Mesenchymal stem cell (in vitro differentiated cells and primary cell): Measurements from ENCODE around the gene ALDH7A1.
"Not testable (repeated sequence)": the region's sequence is repeated elsewhere in the genome, so short reads cannot be mapped to it uniquely, and the experiment has no call there.

ENCODE experiments used
- DNase-seq: peaks from one replicate; pipeline ENCODE4 v3.0.0-alpha.2; 2013
- H2AFZ ChIP-seq: one replicate; pipeline ENCODE4 v1.6.1; 2013; ENCODE audit warnings: low read depth, mild to moderate bottlenecking, control low read depth, inconsistent platforms, low read length, moderate library complexity
- H2AK5ac ChIP-seq: 2 replicates; pipeline ENCODE4 v1.6.1; 2013; ENCODE audit warnings: low read length, moderate library complexity, mild to moderate bottlenecking, inconsistent platforms; ENCODE audit not compliant: severe bottlenecking
- H2BK120ac ChIP-seq: one replicate; pipeline ENCODE4 v1.6.1; 2013; ENCODE audit warnings: low read depth, mild to moderate bottlenecking, inconsistent platforms, low read length, moderate library complexity
- H2BK12ac ChIP-seq, 2 experiments: one replicate each; pipeline ENCODE4 v1.6.1; 2013; ENCODE audit warnings: inconsistent platforms in 2 of 2, low read length in 2 of 2, mild to moderate bottlenecking in 2 of 2, moderate library complexity in 2 of 2, control low read depth in 1 of 2
- H2BK15ac ChIP-seq: one replicate; pipeline ENCODE4 v1.6.1; 2013; ENCODE audit warnings: mild to moderate bottlenecking, low read depth, inconsistent platforms; ENCODE audit not compliant: poor library complexity, severe bottlenecking
- H2BK5ac ChIP-seq: 2 replicates; pipeline ENCODE4 v1.6.1; 2013; ENCODE audit warnings: low read depth, mild to moderate bottlenecking, low read length, control low read depth, inconsistent platforms; ENCODE audit not compliant: poor library complexity, severe bottlenecking
- H3K14ac ChIP-seq, 2 experiments: one replicate each; pipeline ENCODE4 v1.6.1; 2013; ENCODE audit warnings: inconsistent platforms in 2 of 2, low read length in 2 of 2, control low read depth in 1 of 2, mild to moderate bottlenecking in 1 of 2, moderate library complexity in 1 of 2
- H3K18ac ChIP-seq, 2 experiments: one replicate each; pipeline ENCODE4 v1.6.1; 2013; ENCODE audit warnings: inconsistent platforms in 2 of 2, low read length in 2 of 2, control low read depth in 1 of 2, low read depth in 1 of 2, mild to moderate bottlenecking in 1 of 2
- H3K23ac ChIP-seq, 2 experiments: one replicate each; pipeline ENCODE4 v1.6.1; 2013; ENCODE audit warnings: inconsistent platforms in 2 of 2, low read length in 2 of 2, mild to moderate bottlenecking in 2 of 2, moderate library complexity in 2 of 2, control low read depth in 1 of 2
- H3K27ac ChIP-seq: 2 replicates; pipeline ENCODE4 v1.5.1; 2013; ENCODE audit warnings: mild to moderate bottlenecking, moderate library complexity, low read length, control low read depth, inconsistent platforms; ENCODE audit not compliant: poor library complexity, severe bottlenecking
- H3K27me3 ChIP-seq, 2 experiments: 2 replicates each; pipeline versions ENCODE4 v1.6.1 to v1.7.0; 2013; ENCODE audit warnings: low read length in 2 of 2, mild to moderate bottlenecking in 2 of 2, moderate library complexity in 2 of 2, control low read depth in 1 of 2, inconsistent platforms in 1 of 2; ENCODE audit not compliant: control insufficient read depth in 1 of 2, insufficient read depth in 1 of 2
- H3K36me3 ChIP-seq, 2 experiments: 2 replicates each; pipeline versions ENCODE4 v1.6.1 to v1.7.0; 2013; ENCODE audit warnings: low read length in 2 of 2, control low read depth in 1 of 2, inconsistent platforms in 1 of 2, low read depth in 1 of 2, mild to moderate bottlenecking in 1 of 2; ENCODE audit not compliant: insufficient read depth in 2 of 2, control insufficient read depth in 1 of 2
- H3K4ac ChIP-seq, 2 experiments: one replicate each; pipeline ENCODE4 v1.6.1; 2013; ENCODE audit warnings: inconsistent platforms in 2 of 2, low read length in 2 of 2, mild to moderate bottlenecking in 2 of 2, moderate library complexity in 2 of 2, control low read depth in 1 of 2, low read depth in 1 of 2
- H3K4me1 ChIP-seq: 2 replicates; pipeline ENCODE4 v1.6.1; 2013; ENCODE audit warnings: low read depth, low read length, control low read depth; ENCODE audit not compliant: control insufficient read depth, insufficient read depth
- H3K4me2 ChIP-seq: 2 replicates; pipeline ENCODE4 v1.6.1; 2013; ENCODE audit warnings: low read length, mild to moderate bottlenecking, inconsistent platforms; ENCODE audit not compliant: poor library complexity, severe bottlenecking
- H3K4me3 ChIP-seq, 2 experiments: 2 replicates each; pipeline versions ENCODE4 v1.5.1 to v1.7.0; 2013; ENCODE audit warnings: low read length in 2 of 2, mild to moderate bottlenecking in 2 of 2, control low read depth in 1 of 2, low read depth in 1 of 2; ENCODE audit not compliant: insufficient read depth in 1 of 2
- H3K79me1 ChIP-seq: replicated peaks from 2 replicates; pipeline ENCODE4 v1.6.1; 2013; ENCODE audit warnings: mild to moderate bottlenecking, control low read depth, low read length, inconsistent platforms; ENCODE audit not compliant: poor library complexity, severe bottlenecking
- H3K9ac ChIP-seq: 2 replicates; pipeline ENCODE4 v1.7.0; 2013; ENCODE audit warnings: mild to moderate bottlenecking, low read length, moderate library complexity
- H3K9me3 ChIP-seq: 2 replicates; pipeline ENCODE4 v1.7.0; 2013; ENCODE audit warnings: mild to moderate bottlenecking, low read length; ENCODE audit not compliant: control insufficient read depth
- H4K8ac ChIP-seq: one replicate; pipeline ENCODE4 v1.6.1; 2013; ENCODE audit warnings: inconsistent platforms, mild to moderate bottlenecking, low read length, moderate library complexity
- H4K91ac ChIP-seq: one replicate; pipeline ENCODE4 v1.6.1; 2013; ENCODE audit warnings: mild to moderate bottlenecking, low read length, inconsistent platforms
- WGBS: methylation state at CpG from one replicate; pipeline ENCODE4 v1.1.7; 2013; ENCODE audit warnings: mixed read lengths; 5-methylcytosine and 5-hydroxymethylcytosine counted together

The ALDH7A1 gene

DNA sequence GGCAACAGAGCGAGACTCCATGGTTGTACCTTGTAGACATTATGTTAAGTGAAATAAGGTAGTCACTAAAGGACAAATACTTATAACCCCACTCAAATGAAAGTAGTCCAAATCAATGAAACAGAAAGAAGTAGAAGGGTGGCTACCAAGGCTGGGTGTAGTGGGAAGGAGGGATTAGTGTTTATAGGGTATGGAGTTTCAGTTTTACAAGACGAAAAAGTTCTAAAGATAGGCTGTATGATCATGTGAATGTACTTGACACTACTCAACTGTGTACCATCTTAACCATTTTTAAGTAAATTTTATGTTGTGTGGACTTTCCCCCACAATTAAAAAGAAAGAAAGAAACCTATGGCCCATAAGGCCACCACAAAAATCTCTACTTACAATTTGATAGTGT, 32.2 kb downstream of the ALDH7A1 start:
- Histone ChIP-seq H3K4me1 (no peaks in the 10 kb centered on the region), H4K8ac (no peak overlapping the region), H3K27me3 (no peaks in the 10 kb centered on the region), H3K4me2 (no peak overlapping the region), H2AFZ (no peak overlapping the region), H3K23ac (no peak overlapping the region), H2AK5ac (no peak overlapping the region), H2BK12ac (no peak overlapping the region), H3K14ac (no peak overlapping the region), H4K91ac (no peak overlapping the region), H3K9me3 (no peaks in the 10 kb centered on the region), H3K4ac (no peak overlapping the region), H2BK5ac (no peak overlapping the region), H2BK15ac (no peak overlapping the region), H3K9ac (no peak overlapping the region), H3K36me3 (peaks cover 16 to 54% of the 10 kb centered on the region in 2 experiments), H3K4me3 (no peak overlapping the region), H2BK120ac (no peak overlapping the region), H3K27ac (no peak overlapping the region), H3K79me1 (peaks cover 4% of the 10 kb centered on the region), H3K18ac (no peak overlapping the region)
- no peak for DNase-seq
- WGBS: no CpG with 5 or more reads among the region's 2 CpGs

DNA sequence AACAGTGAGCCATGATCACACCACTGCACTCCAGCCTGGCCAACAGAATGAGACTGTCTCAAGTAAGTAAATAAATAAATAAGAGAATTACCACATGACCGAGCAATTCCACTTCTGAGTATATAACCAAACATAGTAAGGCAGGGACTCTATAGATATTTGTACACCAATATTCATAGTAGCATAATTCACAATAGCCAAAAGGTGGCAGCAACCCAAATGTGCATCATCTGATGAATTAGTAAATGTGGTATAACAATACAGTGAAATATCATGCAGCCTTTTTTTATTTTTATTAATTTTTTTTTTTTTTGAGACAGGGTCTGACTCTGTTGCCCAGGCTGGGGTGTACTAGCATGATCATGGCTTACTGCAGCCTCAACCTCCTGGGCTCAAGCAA, 33.1 kb downstream of the ALDH7A1 start:
- H3K4me3 ChIP-seq: no peak overlapping the region
- H3K4me2 ChIP-seq: no peak overlapping the region
- DNase-seq: peak; percentile 17
- H3K27ac ChIP-seq: no peak overlapping the region
- H3K23ac ChIP-seq: no peak overlapping the region
- H2BK12ac ChIP-seq: no peak overlapping the region
- no peak overlapping the region for H4K8ac ChIP-seq
- H3K18ac ChIP-seq: no peak overlapping the region
- no peak overlapping the region for H4K91ac ChIP-seq
- H3K9ac ChIP-seq: no peak overlapping the region
- H3K27me3 ChIP-seq: no peaks in the 10 kb centered on the region
- H3K79me1 ChIP-seq: peaks cover 4% of the 10 kb centered on the region
- no peak overlapping the region for H3K14ac ChIP-seq
- H3K4ac ChIP-seq: no peak overlapping the region
- H2BK5ac ChIP-seq: no peak overlapping the region
- WGBS: no CpG with 5 or more reads among the region's 1 CpG
- no peak overlapping the region for H2AK5ac ChIP-seq
- H2AFZ ChIP-seq: no peak overlapping the region
- no peak overlapping the region for H2BK15ac ChIP-seq
- no peaks in the 10 kb centered on the region for H3K4me1 ChIP-seq
- no peak overlapping the region for H2BK120ac ChIP-seq
- H3K36me3 ChIP-seq: peaks cover 16 to 56% of the 10 kb centered on the region in 2 experiments
- H3K9me3 ChIP-seq: no peaks in the 10 kb centered on the region

DNA sequence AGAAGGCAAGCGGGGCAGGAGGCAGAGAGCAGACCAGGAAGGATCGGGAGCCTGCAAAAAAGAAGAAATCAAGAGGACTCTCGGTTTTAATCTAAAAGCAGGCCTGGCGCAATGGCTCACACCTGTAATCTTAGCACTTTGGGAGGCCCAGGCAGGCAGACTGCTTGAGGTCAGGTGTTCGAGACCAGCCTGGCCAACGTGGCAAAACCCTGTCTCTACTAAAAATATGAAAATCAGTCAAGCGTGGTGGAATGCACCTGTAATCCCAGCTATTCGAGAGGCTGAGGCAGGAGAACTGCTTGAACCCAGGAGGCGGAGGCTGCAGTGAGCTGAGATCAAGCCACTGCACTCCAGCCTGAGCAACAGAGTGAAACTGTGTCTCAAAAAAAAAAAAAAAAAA, 39.9 kb downstream of the ALDH7A1 start:
- not testable (repeated sequence) for H3K4me2 ChIP-seq, H4K91ac ChIP-seq, H3K23ac ChIP-seq, H2AK5ac ChIP-seq, H2BK5ac ChIP-seq, H3K79me1 ChIP-seq, H3K4me3 ChIP-seq, DNase-seq, H3K18ac ChIP-seq, H2BK15ac ChIP-seq, H2BK120ac ChIP-seq, H3K14ac ChIP-seq, H2BK12ac ChIP-seq, H3K27ac ChIP-seq, H3K27me3 ChIP-seq, H2AFZ ChIP-seq, H4K8ac ChIP-seq, H3K9ac ChIP-seq, H3K9me3 ChIP-seq, H3K4ac ChIP-seq, H3K4me1 ChIP-seq
- 94% methylated on average over 9 of the region's 9 CpGs for WGBS
- peaks cover 34 to 79% of the 10 kb centered on the region in 2 experiments for H3K36me3 ChIP-seq

DNA sequence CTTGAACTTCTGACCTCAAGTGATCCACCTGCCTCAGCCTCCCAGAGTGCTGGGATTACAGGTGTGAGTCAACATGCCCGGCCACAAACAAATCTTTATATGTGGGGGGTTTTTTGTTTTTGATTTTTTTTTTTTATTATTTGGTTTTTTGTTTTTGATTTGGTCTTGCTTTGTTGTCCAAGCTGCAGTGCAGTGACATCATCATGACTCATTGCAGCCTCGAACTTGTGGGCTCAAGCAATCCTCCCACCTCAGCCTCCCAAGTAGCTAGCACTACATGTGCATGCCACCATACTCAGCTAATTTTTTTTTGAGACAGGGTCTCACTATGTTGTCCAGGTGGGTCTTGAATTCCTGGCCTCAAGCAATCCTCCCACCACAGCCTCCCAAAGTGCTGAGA, 42.4 kb downstream of the ALDH7A1 start:
- Histone ChIP-seq H3K36me3 (peaks cover 42 to 82% of the 10 kb centered on the region in 2 experiments), H3K18ac (no peak overlapping the region), H3K9ac (no peak overlapping the region), H3K9me3 (no peaks in the 10 kb centered on the region), H2BK5ac (no peak overlapping the region), H3K79me1 (no peaks in the 10 kb centered on the region), H3K14ac (no peak overlapping the region), H2BK15ac (no peak overlapping the region), H4K91ac (no peak overlapping the region), H3K27me3 (no peaks in the 10 kb centered on the region), H3K4me3 (no peak overlapping the region), H3K23ac (no peak overlapping the region), H4K8ac (no peak overlapping the region), H2AFZ (no peak overlapping the region), H2AK5ac (no peak overlapping the region), H3K4ac (no peak overlapping the region), H2BK12ac (no peak overlapping the region), H2BK120ac (no peak overlapping the region), H3K4me2 (no peak overlapping the region), H3K27ac (no peak overlapping the region), H3K4me1 (no peaks in the 10 kb centered on the region)
- DNase-seq: no peak
- 88% methylated on average over 2 of the region's 2 CpGs for WGBS
